Left cardiac atrium (tissue), 4 donors: ENCODE results near the gene CTDSPL. TPM values are rescaled to one million over a fixed set of nuclear protein-coding genes. Genes with fewer than 3 reads are reported as not detected.

Source experiments
- ATAC-seq, 2 donors: fragments of 200-7000 bp; cut with Tn5 transposase; one replicate each; pipeline ENCODE4 v1.9.1; 2020; ENCODE audit warnings: mild to moderate bottlenecking in 2 of 2, moderate library complexity in 2 of 2
- DNase-seq: peaks from one replicate; pipeline ENCODE4 v3.0.0-alpha.2; 2020
- intact Hi-C, 2 donors: fragments of 100-400 bp; cut with DNase I; formaldehyde crosslinking; loops; one replicate each; pipeline versions ENCODE4 v1.14.1 to v1.15.1; 2022 to 2023
- total RNA-seq, 2 donors: library from RNA; stranded (reverse); fragmentation: NEBNext Ultra II Directional; extraction: Animal tissue kit (Norgen Biotek cat#: 25700); gene quantifications; one replicate each; pipeline ENCODE4 v1.2.1, GENCODE V29; 2021
- donor health status: DM: no; HTN: yes; CAD: no.
- donor health status: DM: no; HTN: yes; CAD: no; lungs with severe emphysema.
- donor health status: DM: yes; HTN: yes; CAD: no.
- donor health status: Dilated cardiomyopathy.

Gene CTDSPL
- total RNA-seq, 2 donors from 2014 or later = 46.4 to 50.2 TPM

- intact Hi-C loops = no loop called here
- DNase-seq (no peak), ATAC-seq (peak; percentile 50 to 78)
Measured at GRCh38 chr3:37882711-37883110, 21.0 kb downstream of the CTDSPL start.

DNA sequence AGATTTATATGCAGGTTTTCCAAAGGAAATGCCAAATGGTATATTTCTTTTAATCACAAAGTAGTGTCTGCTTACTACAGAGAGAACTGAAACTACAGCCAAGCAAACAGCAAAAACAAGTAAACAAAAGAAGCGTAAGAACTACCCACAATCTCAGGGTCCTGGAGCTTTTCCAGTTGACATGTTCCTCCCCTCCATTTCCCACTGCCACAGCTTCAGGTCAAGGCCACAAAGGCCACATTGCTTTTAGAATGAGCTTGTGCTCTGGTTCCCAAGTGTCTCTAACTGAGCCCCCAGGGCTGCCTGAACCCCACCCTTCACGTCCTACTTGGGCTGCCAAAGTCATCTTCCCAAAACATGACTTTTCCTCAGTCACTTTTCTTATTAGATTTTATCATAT lies 24.1 kb downstream of the CTDSPL start:
- ATAC-seq = no peak
- intact Hi-C loops = no loop called here

GRCh38 chr3:37886395-37886794 lies 24.7 kb downstream of the CTDSPL start:
- ATAC-seq = no peak
- intact Hi-C loops = no loop called here
- no peak for DNase-seq

More for the DNA sequence above, 24.1 kb downstream of the CTDSPL start:
- DNase-seq = no peak

- ATAC-seq (no peak), DNase-seq (no peak)
- intact Hi-C loops = no loop called here
Measured at GRCh38 chr3:37887062-37887461, 25.4 kb downstream of the CTDSPL start.

DNA sequence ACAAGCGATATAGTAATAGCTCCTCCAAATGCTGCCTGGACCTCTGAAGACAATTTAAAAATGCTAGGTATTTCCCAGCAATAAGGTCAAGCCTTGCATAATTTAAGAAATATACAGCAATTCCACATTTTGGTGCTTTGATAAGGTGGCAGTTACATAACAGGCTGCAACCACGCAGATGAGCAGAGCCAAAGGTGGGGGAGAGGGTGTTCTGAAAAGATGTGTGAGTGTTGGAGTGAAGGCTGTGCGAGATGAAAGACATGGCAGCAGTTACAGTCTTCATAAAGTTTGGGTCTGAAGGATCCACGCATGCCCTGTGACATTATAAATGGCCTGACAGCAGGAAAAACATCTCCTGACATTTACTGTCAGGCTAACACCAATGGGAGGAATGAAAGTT lies 26.1 kb downstream of the CTDSPL start:
- intact Hi-C loops = no loop called here
- peak in 1 of 2 donors; percentile 51 for ATAC-seq
- DNase-seq = no peak

GRCh38 chr3:37888421-37888820 lies 26.7 kb downstream of the CTDSPL start:
- ATAC-seq (no peak), DNase-seq (no peak)
- intact Hi-C loops = no loop called here

- ATAC-seq (no peak), DNase-seq (no peak)
- intact Hi-C loops = no loop called here
Measured at GRCh38 chr3:37890522-37890921, 28.8 kb downstream of the CTDSPL start.

DNA sequence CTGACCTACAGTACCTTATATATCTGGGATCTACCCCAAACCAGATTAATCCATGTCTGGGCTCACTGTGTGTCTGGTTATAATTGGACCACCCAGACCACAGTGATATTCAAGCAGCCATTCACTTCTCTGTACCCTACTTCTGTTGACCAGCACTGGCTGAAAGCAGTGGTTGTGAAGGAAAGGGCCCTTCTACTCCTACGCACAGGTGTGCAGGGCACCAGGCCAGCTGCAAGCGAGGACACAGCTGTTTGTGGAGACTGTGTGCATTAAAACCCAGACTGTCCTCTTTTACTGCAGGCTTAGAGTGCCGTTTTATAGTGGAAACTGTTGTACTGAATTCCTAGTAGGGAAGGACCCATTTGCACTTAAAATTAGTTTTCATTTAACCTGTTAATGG lies 29.5 kb downstream of the CTDSPL start:
- ATAC-seq (no peak), DNase-seq (no peak)
- intact Hi-C loops = no loop called here

GRCh38 chr3:37892927-37893600 lies 31.4 kb downstream of the CTDSPL start:
- DNase-seq (peak; percentile 69), ATAC-seq (peak; percentile 91 to 95)
- intact Hi-C loops = no loop called here

GRCh38 chr3:37896827-37897226 lies 35.1 kb downstream of the CTDSPL start:
- peak in 1 of 2 donors; percentile 28 for ATAC-seq
- DNase-seq = no peak
- intact Hi-C loops = no loop called here

- DNase-seq (no peak), ATAC-seq (peak; percentile 35 to 58)
- intact Hi-C loops = no loop called here
Measured at GRCh38 chr3:37897763-37898162, 36.1 kb downstream of the CTDSPL start.

DNA sequence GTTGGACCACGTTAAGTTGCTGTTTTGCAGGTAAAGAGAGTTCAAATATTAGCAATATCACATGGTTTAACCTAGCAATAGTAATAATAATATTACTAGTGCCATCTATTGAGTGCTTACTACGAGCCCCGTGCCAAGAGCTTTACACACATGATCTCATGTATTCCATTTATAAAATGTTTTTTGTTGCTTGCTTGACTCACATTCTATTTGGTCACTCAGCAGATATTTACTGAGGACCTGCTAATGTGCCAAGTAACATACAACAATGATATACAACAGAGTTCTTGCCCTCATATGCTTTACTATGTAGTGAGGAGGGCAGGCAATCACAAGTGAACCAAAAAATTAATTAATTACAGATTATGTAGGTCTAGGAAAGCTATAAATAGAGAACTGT lies 36.7 kb downstream of the CTDSPL start:
- no peak for ATAC-seq
- no peak for DNase-seq
- intact Hi-C loops = no loop called here

GRCh38 chr3:37899101-37899707 lies 37.5 kb downstream of the CTDSPL start:
- intact Hi-C loops = no loop called here
- ATAC-seq = no peak
- no peak for DNase-seq

GRCh38 chr3:37899711-37900306 lies 38.1 kb downstream of the CTDSPL start:
- no peak for DNase-seq
- intact Hi-C loops = no loop called here

GRCh38 chr3:37901721-37902120 lies 40.0 kb downstream of the CTDSPL start:
- intact Hi-C loops = no loop called here
- ATAC-seq (no peak), DNase-seq (no peak)

More at GRCh38 chr3:37899711-37900306, 38.1 kb downstream of the CTDSPL start:
- no peak for ATAC-seq

DNA sequence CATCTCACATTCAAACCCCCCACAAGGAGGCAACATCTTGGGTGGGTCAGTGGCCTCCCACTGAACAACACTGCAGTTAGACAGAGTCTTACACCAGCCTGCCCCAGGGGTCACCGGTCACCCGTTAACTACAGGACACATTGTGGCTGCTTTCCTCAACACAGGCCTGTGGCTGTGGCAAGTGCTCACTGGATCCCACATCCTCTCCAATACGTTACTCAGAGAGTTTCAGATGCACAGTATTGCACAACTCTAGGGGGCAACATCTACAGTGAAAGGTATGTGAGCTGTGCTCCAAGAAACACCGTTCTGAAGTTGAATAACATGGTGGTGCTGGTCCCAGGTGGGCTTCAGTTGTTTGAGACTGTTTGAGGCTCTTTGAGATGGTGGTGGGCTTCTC lies 41.0 kb downstream of the CTDSPL start:
- DNase-seq (no peak), ATAC-seq (no peak)
- intact Hi-C loops = no loop called here

DNA sequence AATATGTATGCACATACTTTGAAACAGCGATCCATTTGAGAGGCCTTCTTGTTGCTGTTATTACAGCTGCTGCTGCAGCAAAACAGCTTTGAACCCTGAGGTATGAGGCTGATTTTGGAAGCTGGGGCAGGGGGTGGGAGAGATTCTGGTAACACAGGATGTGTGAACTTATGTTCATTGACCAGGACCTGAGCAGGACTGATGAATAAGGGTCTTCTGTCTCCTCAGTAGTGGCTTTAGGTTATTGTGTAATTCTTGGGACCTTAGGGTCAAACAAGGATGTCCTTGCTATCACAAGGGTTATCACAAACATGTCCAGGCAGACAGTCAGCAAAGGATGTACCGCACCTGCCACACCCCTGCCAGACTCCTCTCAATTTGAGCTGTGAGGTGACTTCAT lies 41.6 kb downstream of the CTDSPL start:
- ATAC-seq = no peak

GRCh38 chr3:37903734-37904133 lies 42.1 kb downstream of the CTDSPL start:
- ATAC-seq (no peak), DNase-seq (no peak)
- intact Hi-C loops = no loop called here

More for the DNA sequence above, 41.6 kb downstream of the CTDSPL start:
- intact Hi-C loops = no loop called here
- no peak for DNase-seq

GRCh38 chr3:37904601-37905000 lies 42.9 kb downstream of the CTDSPL start:
- intact Hi-C loops = no loop called here
- DNase-seq (no peak), ATAC-seq (peak; percentile 8 to 71)

DNA sequence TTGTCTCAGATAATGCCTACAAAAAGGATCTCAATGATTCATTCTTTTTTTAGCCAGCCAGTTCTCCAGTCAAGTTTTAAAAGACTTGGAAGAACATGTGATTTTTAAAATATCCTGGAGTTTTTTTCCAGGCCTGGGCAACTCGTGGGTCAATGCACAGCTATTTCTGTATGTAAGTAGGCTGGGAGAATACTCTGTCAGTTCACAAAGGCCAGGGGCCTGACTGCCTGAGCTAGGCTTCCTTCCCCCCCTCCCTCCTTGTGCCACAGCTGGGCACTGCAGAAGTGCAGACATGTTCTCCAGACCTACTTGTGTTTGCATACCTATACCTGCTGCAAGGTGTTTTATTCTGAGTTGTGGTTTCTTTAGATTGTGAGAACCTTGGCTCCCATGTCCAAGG lies 43.7 kb downstream of the CTDSPL start:
- intact Hi-C loops = no loop called here
- ATAC-seq (no peak), DNase-seq (no peak)
